Stimulated activated CD8-positive, alpha-beta memory T cell treated with anti-CD3 and anti-CD28 coated beads, Interleukin-12 subunit alpha, Interleukin-12 subunit beta, amount 100 ng/mL, for 24 hours (primary cell): ENCODE results near the gene CUTC.
"Not testable (repeated sequence)": the region's sequence is repeated elsewhere in the genome, so short reads cannot be mapped to it uniquely, and the experiment has no call there.

ENCODE experiments used
- DNase-seq: peaks from one replicate; pipeline ENCODE4 v3.0.0-alpha.2; 2020; ENCODE audit errors: extremely low read depth

Gene CUTC

GRCh38 chr10:99742701-99743100 is 10.7 kb downstream of the CUTC start:
- DNase-seq: no peak

DNA sequence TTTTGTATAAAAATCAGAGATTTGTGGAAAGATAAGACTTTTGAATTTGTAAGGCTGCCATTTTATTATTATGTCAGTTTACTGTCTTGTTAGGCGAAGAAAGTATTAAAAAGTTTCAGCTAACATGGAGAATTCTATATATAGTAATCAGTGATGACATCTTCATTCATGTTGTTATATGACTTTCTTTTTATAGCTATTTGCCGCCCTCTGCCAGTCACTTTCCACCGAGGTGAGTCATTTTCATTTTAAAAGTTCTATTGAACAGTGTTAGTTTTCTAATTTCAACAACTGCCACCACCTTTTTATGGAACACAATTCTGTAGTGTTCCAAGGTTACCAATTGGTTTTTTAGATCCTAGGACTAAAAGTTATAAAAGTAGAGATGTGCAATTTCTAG is 11.8 kb downstream of the CUTC start:
- no peak for DNase-seq

- DNase-seq: not testable (repeated sequence)
Observed at GRCh38 chr10:99746166-99746565, 14.1 kb downstream of the CUTC start.

- no peak for DNase-seq
Observed at GRCh38 chr10:99748823-99749451, 16.9 kb downstream of the CUTC start.

DNA sequence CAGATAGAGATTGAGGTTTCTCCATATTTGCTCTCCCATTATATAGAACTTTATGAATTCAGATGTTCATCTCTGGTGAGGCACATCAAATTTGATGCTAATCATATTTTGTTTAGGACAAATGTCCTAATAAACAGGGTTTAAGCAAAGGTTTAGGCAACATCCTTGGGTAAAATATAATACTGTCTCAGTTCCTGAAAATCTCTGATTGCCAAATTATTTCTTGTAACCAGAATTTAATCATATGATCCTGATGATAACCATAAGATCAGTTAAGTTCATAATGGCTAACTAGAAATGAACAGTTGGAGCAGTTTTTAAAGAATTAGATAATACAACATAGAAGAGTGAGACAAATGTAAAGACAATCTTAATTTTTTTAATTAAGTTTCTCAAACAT is 18.6 kb downstream of the CUTC start:
- no peak for DNase-seq

- DNase-seq: no peak
Observed at GRCh38 chr10:99754670-99755069, 22.6 kb downstream of the CUTC start.

DNA sequence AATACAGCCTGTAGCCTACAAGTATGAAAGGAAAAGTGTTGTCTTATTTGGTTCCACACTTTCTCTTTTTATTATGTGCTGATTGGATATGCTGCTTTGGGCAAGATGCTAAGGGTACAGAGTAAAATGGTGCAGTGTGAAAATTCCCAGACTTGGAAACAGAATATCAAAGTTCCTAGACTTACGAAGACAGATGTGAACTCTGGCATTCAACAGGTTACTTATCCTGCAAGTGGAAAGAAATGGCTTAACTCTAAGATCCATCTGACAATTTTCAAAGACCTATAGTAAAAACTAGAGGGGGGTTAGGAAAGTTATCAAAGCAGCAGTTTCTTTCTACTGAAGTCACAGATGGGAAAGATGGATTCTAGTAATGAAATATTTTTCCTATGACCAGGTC is 24.1 kb downstream of the CUTC start:
- no peak for DNase-seq

- no peak for DNase-seq
Observed at GRCh38 chr10:99758211-99758891, 26.3 kb downstream of the CUTC start.

- DNase-seq: no peak
Observed at GRCh38 chr10:99760321-99760720, 28.3 kb downstream of the CUTC start.

DNA sequence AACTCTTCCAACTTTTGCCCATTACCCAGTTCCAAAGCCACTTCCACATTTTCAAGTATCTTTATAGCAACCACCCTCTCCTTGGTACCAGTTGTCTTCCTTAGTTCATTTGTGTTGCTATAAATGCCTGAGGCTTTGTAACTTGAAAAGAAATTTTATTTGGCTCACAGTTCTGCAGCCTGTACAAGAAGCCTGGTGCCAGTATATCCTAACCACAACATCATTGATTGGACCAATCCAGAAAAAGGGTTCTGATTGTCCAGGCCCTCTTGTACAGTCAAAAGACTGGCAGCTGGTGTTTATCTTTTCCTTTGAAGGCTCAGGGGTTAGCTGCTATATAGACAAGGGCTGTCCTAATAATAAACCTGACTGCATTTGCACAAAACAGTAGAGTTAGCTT is 29.3 kb downstream of the CUTC start:
- DNase-seq: no peak

DNA sequence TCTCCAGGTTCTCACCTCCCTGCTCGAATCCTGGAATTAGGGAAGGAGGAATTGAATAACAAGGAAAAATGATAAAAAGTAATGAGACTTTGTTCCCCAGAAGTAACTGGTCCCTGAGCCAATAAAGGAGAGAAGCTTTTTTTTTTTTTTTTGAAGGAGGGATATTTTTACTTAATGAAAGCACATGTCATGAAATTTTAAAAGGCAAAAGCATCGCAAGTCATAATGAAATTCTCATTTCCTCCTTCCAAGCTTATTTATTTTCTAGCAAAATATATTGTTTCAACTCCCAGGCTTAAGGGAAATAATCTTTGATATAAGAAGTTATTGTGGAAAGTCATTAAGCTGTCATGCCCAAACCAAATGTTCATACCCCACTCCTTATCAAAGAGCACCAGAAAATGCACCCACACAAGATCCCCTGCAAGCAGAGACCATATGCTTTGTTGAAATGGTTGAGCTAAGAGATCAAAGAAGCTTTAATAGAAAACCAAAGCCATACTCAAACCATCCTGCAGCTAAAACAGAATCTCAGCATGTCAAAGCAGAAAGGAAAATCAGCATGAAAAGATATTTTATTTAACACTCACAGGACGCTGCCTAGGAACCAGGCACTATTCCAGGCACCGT is 33.8 kb downstream of the CUTC start:
- DNase-seq: no peak

GRCh38 chr10:99766302-99766681 is 34.3 kb downstream of the CUTC start:
- no peak for DNase-seq

DNA sequence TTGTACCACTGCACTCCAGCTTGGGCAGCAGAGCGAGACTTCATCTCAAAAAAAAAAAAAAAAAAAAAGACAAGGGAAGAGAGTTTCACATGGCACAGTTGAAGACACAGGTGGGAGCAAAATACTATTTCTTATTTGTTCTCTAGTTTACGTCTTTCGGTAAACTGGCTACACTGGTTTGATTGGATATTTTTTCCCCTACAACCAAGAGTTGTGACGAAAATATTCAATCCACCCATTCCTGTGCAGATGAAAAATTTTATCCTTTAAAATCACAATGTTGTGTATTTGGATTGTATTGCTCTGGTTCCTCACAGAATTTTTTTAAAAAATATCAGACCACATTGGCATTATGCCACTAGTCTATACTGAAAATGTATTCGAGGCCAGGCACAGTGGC is 35.9 kb downstream of the CUTC start:
- no peak for DNase-seq

DNA sequence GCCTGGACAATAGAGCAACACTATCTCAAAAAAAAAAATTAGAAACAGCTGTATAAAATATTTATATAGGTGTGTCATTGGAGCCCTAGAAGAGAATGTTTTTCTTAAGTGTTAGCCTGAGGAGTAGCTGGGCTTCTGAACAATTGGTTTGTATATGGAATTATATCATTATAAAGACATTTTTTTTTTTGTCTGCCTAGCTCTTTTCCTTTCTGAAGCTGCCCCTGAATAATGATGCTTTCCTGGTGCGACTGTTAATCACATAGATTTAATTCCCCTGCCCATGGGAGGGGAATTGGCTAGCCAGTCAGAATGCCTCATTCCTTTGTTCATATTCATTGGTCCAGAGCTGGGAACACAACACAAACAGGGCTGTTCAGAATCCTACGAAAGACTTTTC is 36.5 kb downstream of the CUTC start:
- no peak for DNase-seq

- DNase-seq: no peak
Observed at GRCh38 chr10:99769706-99770105, 37.7 kb downstream of the CUTC start.

- no peak for DNase-seq
Observed at GRCh38 chr10:99770408-99771045, 38.5 kb downstream of the CUTC start.

DNA sequence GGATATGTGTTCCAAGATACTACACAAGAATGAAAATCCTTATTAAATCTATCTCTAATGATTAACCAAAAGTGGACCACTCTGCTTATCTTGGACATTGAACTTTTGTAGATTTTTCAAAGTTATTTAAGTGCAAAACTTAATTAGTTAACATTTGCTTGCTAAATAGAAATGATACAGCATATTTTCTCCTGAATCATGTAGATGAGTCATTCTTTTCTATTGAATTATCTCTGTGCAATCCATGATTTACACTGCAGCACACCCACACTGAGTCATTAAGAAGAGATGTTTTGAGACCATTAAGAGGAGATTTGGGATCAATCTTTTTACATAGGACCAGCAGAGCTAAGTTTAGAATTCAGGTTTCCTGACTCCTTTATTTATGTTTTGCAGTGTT is 43.8 kb downstream of the CUTC start:
- no peak for DNase-seq

GRCh38 chr10:99777918-99778714 is 46.1 kb downstream of the CUTC start:
- no peak for DNase-seq

GRCh38 chr10:99779335-99779734 is 47.3 kb downstream of the CUTC start:
- DNase-seq: no peak

- no peak for DNase-seq
Observed at GRCh38 chr10:99781734-99782429, 49.8 kb downstream of the CUTC start.
